K562 (cell line): Measurements from ENCODE around the gene HEMGN. TPM values are rescaled to one million over a fixed set of nuclear protein-coding genes. Genes with fewer than 3 reads are reported as not detected.

Source experiments
- JUND ChIP-seq, 2 experiments: IDR thresholded peaks; 2 replicates in 1 of 2; 3 replicates in 1 of 2; pipeline ENCODE4 v1.6.1; 2011; ENCODE audit warnings: borderline replicate concordance in 2 of 2, low read depth in 2 of 2, low read length in 2 of 2, improper control_type of control experiment in 1 of 2, missing biosample characterization in 1 of 2, missing genetic modification characterization in 1 of 2, missing genetic modification reagents in 1 of 2
- NCOR1 ChIP-seq: fragments of 450-650 bp; IDR thresholded peaks from 2 replicates; pipeline ENCODE4 v1.6.1; 2016; ENCODE audit warnings: mild to moderate bottlenecking, moderate library complexity
- NFATC3 ChIP-seq: fragments of 450-650 bp; IDR thresholded peaks from 2 replicates; pipeline ENCODE4 v1.6.1; 2017; ENCODE audit warnings: mild to moderate bottlenecking
- YY1 ChIP-seq, 3 experiments: IDR thresholded peaks; 2 replicates each; pipeline ENCODE4 v1.6.1; 2011; ENCODE audit warnings: low read length in 2 of 3, mild to moderate bottlenecking in 2 of 3, moderate library complexity in 2 of 3, borderline replicate concordance in 1 of 3, control low read depth in 1 of 3, low read depth in 1 of 3; ENCODE audit not compliant: insufficient read depth in 3 of 3, insufficient replicate concordance in 2 of 3, control insufficient read depth in 1 of 3, insufficient read length in 1 of 3; ENCODE audit errors: extremely low read depth in 1 of 3
- ZBTB7A ChIP-seq: IDR thresholded peaks from 2 replicates; pipeline ENCODE4 v1.6.1; 2011; ENCODE audit warnings: low read depth, mild to moderate bottlenecking, low read length, moderate library complexity, borderline replicate concordance; ENCODE audit not compliant: control insufficient read depth
- ZNF121 ChIP-seq: sonication (generic); formaldehyde crosslinking; conservative IDR thresholded peaks from 2 replicates; pipeline ENCODE4 v1.8.0; 2022; ENCODE audit warnings: missing genetic modification reagents
- ZNF347 ChIP-seq: fragments of 450-650 bp; formaldehyde crosslinking; IDR thresholded peaks from 2 replicates; pipeline ENCODE4 v1.4.0; 2020; ENCODE audit warnings: low read depth, mild to moderate bottlenecking, moderate library complexity
- ZNF592 ChIP-seq: fragments of 450-650 bp; IDR thresholded peaks from 2 replicates; pipeline ENCODE4 v1.6.1; 2017; ENCODE audit warnings: antibody characterized with exemption, mild to moderate bottlenecking
- polyA plus RNA-seq, 8 experiments: library from polyadenylated mRNA; depleted of rRNA in 4 of 8; stranded (reverse) in 5 of 8; unstranded in 3 of 8; fragments of >200 nt; fragmentation: Nextera tagmentation in 2 of 8; fragmentation: Illumina TruSeq in 1 of 8; extraction: Ambion mirVana in 2 of 8; extraction: Trizol in 1 of 8; gene quantifications; 2 replicates each; pipeline versions ENCODE4 v1.2.1 to v1.2.3, GENCODE V29; 2011 to 2014; ENCODE audit warnings: inconsistent platforms in 1 of 8, missing spikeins in 1 of 8
- total RNA-seq, 7 experiments: library from RNA; depleted of rRNA in 6 of 7; stranded (reverse); fragments of >200 nt in 6 of 7; fragmentation: Illumina TruSeq in 2 of 7; extraction: Trizol in 2 of 7; gene quantifications; 2 replicates each; pipeline versions ENCODE4 v1.2.1 to v1.2.3, GENCODE V29; 2011 to 2021; ENCODE audit warnings: low replicate concordance in 1 of 7

Gene HEMGN
- total and polyA plus RNA-seq, 9 of the 15 experiments (the other 6 are each of a cell fraction or from before 2014, with no cell fraction given): 56.3 to 258 (median 137) TPM

DNA sequence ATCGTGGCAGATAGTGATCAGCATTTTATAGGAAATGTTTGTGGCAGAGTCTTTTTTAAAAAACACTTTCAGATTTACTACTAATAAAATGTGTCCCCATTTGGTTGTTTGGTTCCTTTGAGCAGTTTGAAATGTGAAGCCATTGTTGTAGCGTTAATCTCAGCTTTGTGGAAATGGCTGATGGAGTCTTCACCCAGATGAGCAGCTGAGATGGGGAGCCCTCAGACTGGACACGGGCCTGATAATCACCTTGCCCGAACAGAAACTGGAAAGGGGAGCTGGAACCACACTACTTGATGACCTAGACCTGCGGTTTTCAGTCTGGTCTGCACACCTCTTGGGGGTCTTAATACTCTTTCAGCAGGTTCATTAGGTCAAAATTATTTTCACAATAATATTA is 24.6 kb upstream of the HEMGN start (continued):
- 0 out of 2 replicates have a peak, but pooled peaks have one; percentile 14 for TF ChIP-seq ZBTB7A
- TF ChIP-seq JUND (IDR thresholded peaks at IDR 0.05; ENCODE audit: borderline replicate concordance, low read depth, low read length): no peak
- peak; percentile 28; the same call in 1 of the 3 replicates for TF ChIP-seq JUND (tag; IDR thresholded peaks at IDR 0.05; ENCODE audit: borderline replicate concordance, low read depth, low read length)
- peak; percentile 60; the same call in 1 of the 2 replicates for TF ChIP-seq ZNF592
- no peak for TF ChIP-seq ZNF121 (CRISPR knock-in tag)
- no peak for TF ChIP-seq ZNF347 (CRISPR knock-in tag)
- no peak for TF ChIP-seq NFATC3
- TF ChIP-seq YY1 (IDR thresholded peaks at IDR 0.05; ENCODE audit: borderline replicate concordance in 1 of 3, control insufficient read depth in 1 of 3, extremely low read depth in 1 of 3, insufficient read depth in 3 of 3, insufficient read length in 1 of 3, insufficient replicate concordance in 2 of 3, low read depth in 1 of 3, low read length in 2 of 3): peak in 1 of 3 experiments; percentile 53
- 0 out of 2 replicates have a peak, but pooled peaks have one; percentile 6 for TF ChIP-seq NCOR1
